OCI-LY1 (cell line): Measurements from ENCODE around the gene SNX2.

Experiments used
- H2AFZ ChIP-seq: fragments of 200-600 bp; sonication (generic), shearing (Covaris generic); 2 replicates; pipeline ENCODE4 v1.6.0; 2014; ENCODE audit warnings: antibody characterized with exemption, mild to moderate bottlenecking, low read length
- H3F3A ChIP-seq: fragments of 200-600 bp; sonication (generic), shearing (Covaris generic); 2 replicates; pipeline ENCODE4 v1.6.0; 2014; ENCODE audit warnings: mild to moderate bottlenecking, antibody characterized with exemption, low read length, moderate library complexity; ENCODE audit not compliant: insufficient read depth
- H3K27ac ChIP-seq: fragments of 200-600 bp; sonication (generic); 2 replicates; pipeline ENCODE4 v1.5.1; 2014; ENCODE audit warnings: low read length, mixed run types, mild to moderate bottlenecking, low read depth; ENCODE audit not compliant: poor library complexity, severe bottlenecking
- H3K27me3 ChIP-seq: fragments of 200-600 bp; sonication (generic); 2 replicates; pipeline ENCODE4 v1.6.0; 2014; ENCODE audit warnings: antibody characterized with exemption, mild to moderate bottlenecking, low read length, moderate library complexity; ENCODE audit not compliant: insufficient read depth
- H3K36me3 ChIP-seq: fragments of 200-600 bp; sonication (generic); 2 replicates; pipeline ENCODE4 v1.6.1; 2014; ENCODE audit warnings: mild to moderate bottlenecking, antibody characterized with exemption, low read length, moderate library complexity, mixed read lengths; ENCODE audit not compliant: insufficient read depth
- H3K4me1 ChIP-seq: fragments of 200-600 bp; sonication (generic); 2 replicates; pipeline ENCODE4 v1.5.1; 2014; ENCODE audit warnings: mild to moderate bottlenecking, low read length, moderate library complexity; ENCODE audit not compliant: insufficient read depth, severe bottlenecking
- H3K4me2 ChIP-seq: fragments of 200-600 bp; sonication (generic), shearing (Covaris generic); 2 replicates; pipeline ENCODE4 v1.6.1; 2014; ENCODE audit warnings: low read length
- H3K4me3 ChIP-seq: fragments of 200-600 bp; sonication (generic); 2 replicates; pipeline ENCODE4 v1.5.1; 2014; ENCODE audit warnings: low read length, low read depth, mild to moderate bottlenecking, mixed read lengths; ENCODE audit not compliant: poor library complexity, severe bottlenecking
- H3K79me2 ChIP-seq: fragments of 200-600 bp; shearing (Covaris generic); 2 replicates; pipeline ENCODE4 v1.6.1; 2016; ENCODE audit warnings: mixed run types, low read length, mixed read lengths; ENCODE audit not compliant: insufficient read depth
- H3K9ac ChIP-seq: fragments of 200-600 bp; sonication (generic), shearing (Covaris generic); 2 replicates; pipeline ENCODE4 v1.6.1; 2014; ENCODE audit warnings: mild to moderate bottlenecking, low read length, mixed read lengths
- H3K9me2 ChIP-seq: fragments of 200-600 bp; sonication (generic), shearing (Covaris generic); 2 replicates; pipeline ENCODE4 v1.6.1; 2014; ENCODE audit warnings: low read depth, mild to moderate bottlenecking, low read length, mixed read lengths
- H3K9me3 ChIP-seq: fragments of 200-600 bp; shearing (Covaris generic); 2 replicates; pipeline ENCODE4 v1.6.1; 2014; ENCODE audit warnings: low read length, mixed read lengths
- H4K20me1 ChIP-seq: fragments of 200-600 bp; sonication (generic), shearing (Covaris generic); 2 replicates; pipeline ENCODE4 v1.6.0; 2016; ENCODE audit warnings: mild to moderate bottlenecking, low read length; ENCODE audit not compliant: insufficient read depth
- CTCF ChIP-seq: fragments of 200-600 bp; sonication (generic), shearing (Covaris generic); IDR thresholded peaks from 2 replicates; pipeline ENCODE4 v1.5.1; 2017; ENCODE audit warnings: mild to moderate bottlenecking, antibody characterized with exemption, low read length, moderate library complexity, mixed read lengths
- EZH2 ChIP-seq: fragments of 200-600 bp; sonication (generic), shearing (Covaris generic); IDR thresholded peaks from 2 replicates; pipeline ENCODE4 v1.8.0; 2017; ENCODE audit warnings: borderline replicate concordance, mixed run types, mild to moderate bottlenecking, antibody characterized with exemption, low read length, moderate library complexity, mixed read lengths

The SNX2 gene

GRCh38 chr5:122779451-122779850 is 4.6 kb downstream of the SNX2 start:
- H3K36me3 ChIP-seq, result peaks cover 14% of the 10 kb centered on the region
- H3K9me3 ChIP-seq, result 0 out of 2 replicates have a peak, but pooled peaks cover 3% of the 10 kb centered on the region

GRCh38 chr5:122780296-122780695 is 5.4 kb downstream of the SNX2 start:
- peaks cover 8% of the 10 kb centered on the region; the same call in 1 of the 2 replicates for H3K9me3 ChIP-seq
- H4K20me1 ChIP-seq, result no peaks in the 10 kb centered on the region

More at GRCh38 chr5:122779451-122779850, 4.6 kb downstream of the SNX2 start:
- Histone ChIP-seq H3K9me2 (no peaks in the 10 kb centered on the region), H3K4me2 (no peak overlapping the region), H3K9ac (no peak overlapping the region), H3K27ac (no peak overlapping the region), H4K20me1 (no peaks in the 10 kb centered on the region), H3K27me3 (no peaks in the 10 kb centered on the region), H3K79me2 (peaks cover 92% of the 10 kb centered on the region), H3F3A (no peaks in the 10 kb centered on the region), H2AFZ (no peak overlapping the region), H3K4me1 (peaks cover 16% of the 10 kb centered on the region), H3K4me3 (no peak overlapping the region)
- no peak for TF ChIP-seq EZH2
- TF ChIP-seq CTCF, result no peak

GRCh38 chr5:122781465-122781864 is 6.6 kb downstream of the SNX2 start:
- Histone ChIP-seq H3K4me2 (no peak overlapping the region), H3K36me3 (peaks cover 14% of the 10 kb centered on the region), H3K9me2 (no peaks in the 10 kb centered on the region), H3K79me2 (peaks cover 99% of the 10 kb centered on the region), H3K27me3 (no peaks in the 10 kb centered on the region), H3F3A (no peaks in the 10 kb centered on the region), H4K20me1 (no peaks in the 10 kb centered on the region), H3K27ac (no peak overlapping the region), H2AFZ (no peak overlapping the region), H3K4me3 (no peak overlapping the region), H3K9ac (no peak overlapping the region), H3K4me1 (peaks cover 9% of the 10 kb centered on the region), H3K9me3 (peaks cover 13% of the 10 kb centered on the region; the same call in 1 of the 2 replicates)
- TF ChIP-seq CTCF (no peak), EZH2 (no peak)

More at GRCh38 chr5:122780296-122780695, 5.4 kb downstream of the SNX2 start:
- no peaks in the 10 kb centered on the region for H3K27me3 ChIP-seq
- H2AFZ ChIP-seq, result no peak overlapping the region
- no peak overlapping the region for H3K4me3 ChIP-seq
- H3K9me2 ChIP-seq, result no peaks in the 10 kb centered on the region
- no peaks in the 10 kb centered on the region for H3F3A ChIP-seq
- no peak overlapping the region for H3K4me2 ChIP-seq
- peaks cover 13% of the 10 kb centered on the region for H3K4me1 ChIP-seq
- H3K27ac ChIP-seq, result no peak overlapping the region
- H3K36me3 ChIP-seq, result peaks cover 14% of the 10 kb centered on the region
- TF ChIP-seq EZH2 (no peak), CTCF (no peak)
- no peak overlapping the region for H3K9ac ChIP-seq
- H3K79me2 ChIP-seq, result peaks cover 99% of the 10 kb centered on the region
